GM19438 (cell line): ENCODE data around the gene RAB26.
"Not testable (repeated sequence)": the region's sequence is repeated elsewhere in the genome, so short reads cannot be mapped to it uniquely, and the experiment has no call there.

Source experiments
- ATAC-seq: cut with Tn5 transposase; IDR thresholded peaks from one replicate; pipeline ENCODE4 v1.9.1; 2021; ENCODE audit warnings: low read depth; ENCODE audit not compliant: unreplicated experiment

The RAB26 gene

DNA sequence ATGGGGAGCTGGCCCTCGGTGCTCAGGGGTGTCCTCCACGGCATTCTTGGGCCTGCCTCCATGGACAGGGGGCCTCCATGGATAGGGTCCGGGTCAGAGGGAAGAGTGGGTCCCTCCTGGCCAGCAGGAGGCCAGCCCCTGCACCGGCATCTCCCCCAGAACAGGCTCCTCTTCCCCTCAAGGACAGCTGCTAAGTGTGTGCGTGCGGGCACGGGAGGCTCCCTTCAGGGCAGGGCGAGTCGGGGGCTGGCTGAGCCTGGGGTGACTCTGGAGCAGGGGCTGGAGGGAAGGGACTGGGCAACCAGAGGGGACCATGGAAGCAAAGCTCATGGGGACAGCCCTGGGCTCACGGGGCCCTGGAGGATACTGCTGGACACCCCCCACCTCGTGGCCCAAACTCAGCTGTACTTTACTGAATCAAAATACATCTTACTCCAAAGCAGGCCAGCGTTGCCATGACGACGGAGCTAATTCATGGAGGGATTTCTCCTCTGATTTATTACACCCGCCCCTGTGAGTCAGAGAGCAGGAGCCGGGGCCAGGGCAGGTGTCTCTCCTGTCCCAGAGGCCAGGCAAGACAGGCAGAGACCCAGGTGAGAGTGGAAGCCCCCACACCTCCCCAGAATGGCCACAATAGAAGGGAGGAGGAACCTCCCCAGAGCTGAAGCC is 45.9 kb downstream of the RAB26 start:
- no peak for ATAC-seq

GRCh38 chr16:2194852-2195321 is 46.5 kb downstream of the RAB26 start:
- ATAC-seq: no peak

DNA sequence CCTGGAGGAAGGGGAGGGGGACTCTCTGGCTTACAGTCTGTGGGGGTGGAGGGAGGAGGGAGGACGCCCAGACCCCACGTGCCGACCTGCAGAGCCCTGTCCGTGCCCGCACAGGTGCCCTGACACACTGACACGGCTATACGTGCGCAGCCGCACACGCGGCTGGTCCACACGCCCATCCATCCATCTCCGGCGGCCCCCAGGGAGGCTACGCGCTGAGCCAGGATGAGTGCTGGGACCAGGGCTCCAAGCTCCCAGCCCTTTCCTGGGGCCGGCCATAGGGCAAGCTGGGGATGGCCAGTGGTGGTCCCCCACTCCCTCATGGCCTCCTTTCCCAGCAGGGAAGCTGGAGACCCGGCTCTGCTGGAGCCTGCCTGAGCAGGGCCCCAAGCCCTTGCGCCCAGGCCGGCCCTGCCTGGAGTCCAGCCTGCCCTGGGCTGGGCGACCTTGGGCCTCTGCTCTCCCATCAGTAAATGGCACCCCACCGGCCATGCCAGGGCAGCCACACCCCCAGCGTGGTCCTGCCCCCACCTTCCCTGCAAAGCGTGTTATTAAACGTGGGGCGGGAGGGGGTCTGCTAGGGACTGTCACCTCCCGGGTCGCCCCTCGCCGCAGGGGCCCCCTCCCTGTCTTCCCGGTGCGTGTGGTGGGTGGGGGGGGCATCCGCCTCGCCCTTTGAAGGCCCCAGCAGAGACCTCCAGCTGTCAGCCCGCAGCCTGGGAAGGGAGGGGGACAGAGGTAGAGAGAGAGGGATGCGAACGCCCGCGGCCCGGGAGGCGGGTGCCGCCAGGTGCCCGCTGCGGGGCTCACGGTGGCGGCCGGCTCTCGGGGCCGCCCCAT is 47.1 kb downstream of the RAB26 start:
- ATAC-seq: no peak

GRCh38 chr16:2196162-2196980 is 47.9 kb downstream of the RAB26 start, which contains the start of gene CASKIN1:
Gene CASKIN1, minus strand, starts transcription at chr16:2196605. Its CDS starts 173 bp downstream, at chr16:2196432.
- ATAC-seq: no peak

GRCh38 chr16:2196981-2197511 is 48.6 kb downstream of the RAB26 start:
- ATAC-seq: no peak

GRCh38 chr16:2197765-2198164 is 49.3 kb downstream of the RAB26 start:
- no peak for ATAC-seq

- no peak for ATAC-seq
Measured at GRCh38 chr16:2198283-2198682, 49.9 kb downstream of the RAB26 start.

GRCh38 chr16:2199095-2199494 is 50.7 kb downstream of the RAB26 start:
- no peak for ATAC-seq

GRCh38 chr16:2199621-2200139 is 51.3 kb downstream of the RAB26 start:
- ATAC-seq: no peak

GRCh38 chr16:2200313-2200712 is 51.9 kb downstream of the RAB26 start:
- ATAC-seq: no peak

DNA sequence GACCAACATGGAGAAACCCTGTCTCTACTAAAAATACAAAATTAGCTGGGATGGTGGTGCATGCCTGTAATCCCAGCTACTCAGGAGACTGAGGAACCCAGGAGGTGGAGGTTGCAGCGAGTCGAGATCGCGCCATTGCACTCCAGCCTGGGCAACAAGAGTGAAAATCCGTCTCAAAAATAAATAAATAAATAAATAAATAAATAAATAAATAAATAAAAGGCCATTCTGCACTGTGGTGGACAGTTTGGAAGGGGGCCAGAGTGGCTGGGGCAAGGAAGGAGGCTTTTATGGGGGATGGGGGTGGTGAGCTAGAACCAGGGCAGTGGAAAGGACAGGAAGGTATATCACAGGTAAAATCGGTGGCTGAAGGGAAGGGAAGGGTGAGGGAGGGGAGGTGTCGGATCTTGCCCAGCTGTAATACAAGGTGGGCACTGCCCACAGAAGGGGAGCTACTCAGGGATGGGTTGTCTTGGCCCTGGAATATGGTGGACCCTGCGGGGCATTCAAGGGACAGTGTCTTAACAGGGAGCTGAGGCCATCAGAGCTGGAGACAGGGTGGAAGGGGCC is 54.8 kb downstream of the RAB26 start:
- not testable (repeated sequence) for ATAC-seq
